Measurements from ENCODE around the gene ZFTA. TPM values are rescaled to one million over a fixed set of nuclear protein-coding genes. Genes with fewer than 3 reads are reported as not detected.

ZFTA gene
- polyA plus RNA-seq, 1 donor (not counting 4 experiments of a cell fraction or from before 2014, with no cell fraction given), result 4.6 TPM

- peaks cover 30% of the 10 kb centered on the region for H3K79me2 ChIP-seq (ENCODE audit: control insufficient read depth, insufficient read depth, low read length)
- no peak overlapping the region for H2AFZ ChIP-seq (ENCODE audit: control insufficient read depth, low read length)
- dilution Hi-C loops (cut with MboI; ENCODE audit: extremely low pct_ligation_motif_present, low sequenced_read_pairs), result no loop called here
- TF ChIP-seq EZH2 (IDR thresholded peaks at IDR 0.05; ENCODE audit: low read length) (no peak), CTCF (optimal IDR thresholded peaks at IDR 0.05 in 1 of 3, IDR thresholded peaks at IDR 0.05 in 1 of 3, conservative IDR thresholded peaks at IDR 0.05 in 1 of 3; ENCODE audit: extremely low read depth in 1 of 3, insufficient read depth in 2 of 3, low read length in 3 of 3) (no peak)
- H3K36me3 ChIP-seq (ENCODE audit: control insufficient read depth in 2 of 2, extremely low read depth in 1 of 2, insufficient read depth in 2 of 2, low read length in 2 of 2), result peaks cover 9 to 17% of the 10 kb centered on the region in 2 experiments
- no peaks in the 10 kb centered on the region for H3K27me3 ChIP-seq (ENCODE audit: control insufficient read depth, extremely low read depth, insufficient read depth, low read length)
- no peaks in the 10 kb centered on the region for H4K20me1 ChIP-seq (ENCODE audit: control insufficient read depth, extremely low read depth, insufficient read depth, low read length)
- no peak overlapping the region for H3K27ac ChIP-seq (ENCODE audit: control insufficient read depth, insufficient read depth, low read length)
- DNase-seq (ENCODE audit: low read depth, low spot score) (no peak), FAIRE-seq (no peak)
- H3K9ac ChIP-seq (ENCODE audit: control insufficient read depth, extremely low read depth, insufficient read depth, low read length), result no peak overlapping the region
- no peaks in the 10 kb centered on the region for H3K9me3 ChIP-seq (ENCODE audit: control insufficient read depth, low read depth, low read length)
- no peak overlapping the region for H3K4me3 ChIP-seq (ENCODE audit: control insufficient read depth in 2 of 3, extremely low read depth in 1 of 3, insufficient read depth in 2 of 3, low read depth in 1 of 3, low read length in 3 of 3)
- peaks cover 18% of the 10 kb centered on the region for H3K4me1 ChIP-seq (ENCODE audit: control insufficient read depth, extremely low read depth, insufficient read depth, low read length)
- no peak overlapping the region for H3K4me2 ChIP-seq (ENCODE audit: control insufficient read depth, extremely low read depth, insufficient read depth, low read depth, low read length)
- H3K9me1 ChIP-seq (ENCODE audit: control insufficient read depth, extremely low read depth, insufficient read depth, low read length), result no peaks in the 10 kb centered on the region
These were observed 48.2 kb upstream of the ZFTA start for GRCh38 chr11:63816732-63817131.

- Histone ChIP-seq H2AFZ (ENCODE audit: control insufficient read depth, low read length) (no peak overlapping the region), H3K79me2 (ENCODE audit: control insufficient read depth, insufficient read depth, low read length) (peaks cover 30% of the 10 kb centered on the region), H3K4me1 (ENCODE audit: control insufficient read depth, extremely low read depth, insufficient read depth, low read length) (peaks cover 14% of the 10 kb centered on the region), H3K27me3 (ENCODE audit: control insufficient read depth, extremely low read depth, insufficient read depth, low read length) (no peaks in the 10 kb centered on the region), H4K20me1 (ENCODE audit: control insufficient read depth, extremely low read depth, insufficient read depth, low read length) (no peaks in the 10 kb centered on the region), H3K36me3 (ENCODE audit: control insufficient read depth in 2 of 2, extremely low read depth in 1 of 2, insufficient read depth in 2 of 2, low read length in 2 of 2) (peaks cover 9 to 14% of the 10 kb centered on the region in 2 experiments), H3K27ac (ENCODE audit: control insufficient read depth, insufficient read depth, low read length) (no peak overlapping the region), H3K4me2 (ENCODE audit: control insufficient read depth, extremely low read depth, insufficient read depth, low read depth, low read length) (no peak overlapping the region), H3K9me1 (ENCODE audit: control insufficient read depth, extremely low read depth, insufficient read depth, low read length) (no peaks in the 10 kb centered on the region), H3K9ac (ENCODE audit: control insufficient read depth, extremely low read depth, insufficient read depth, low read length) (no peak overlapping the region), H3K9me3 (ENCODE audit: control insufficient read depth, low read depth, low read length) (no peaks in the 10 kb centered on the region), H3K4me3 (ENCODE audit: control insufficient read depth in 2 of 3, extremely low read depth in 1 of 3, insufficient read depth in 2 of 3, low read depth in 1 of 3, low read length in 3 of 3) (no peak overlapping the region)
- no peak for DNase-seq (ENCODE audit: low read depth, low spot score)
- TF ChIP-seq CTCF (optimal IDR thresholded peaks at IDR 0.05 in 1 of 3, IDR thresholded peaks at IDR 0.05 in 1 of 3, conservative IDR thresholded peaks at IDR 0.05 in 1 of 3; ENCODE audit: extremely low read depth in 1 of 3, insufficient read depth in 2 of 3, low read length in 3 of 3) (no peak), EZH2 (IDR thresholded peaks at IDR 0.05; ENCODE audit: low read length) (no peak)
- dilution Hi-C loops (cut with MboI; ENCODE audit: extremely low pct_ligation_motif_present, low sequenced_read_pairs), result no loop called here
- FAIRE-seq, result no peak
These were observed 47.6 kb upstream of the ZFTA start for GRCh38 chr11:63816166-63816565.
